ENCODE results near the gene DHRS3. TPM values are rescaled to one million over a fixed set of nuclear protein-coding genes. Genes with fewer than 3 reads are reported as not detected.
A peak's percentile ranks its signal among the peaks of the same experiment; 100 is the strongest.

Gene DHRS3
- total and polyA plus RNA-seq, 2 of the 13 experiments (the other 11 are each of a cell fraction or from before 2014, with no cell fraction given), result 48.5 to 90.5 TPM

DNA sequence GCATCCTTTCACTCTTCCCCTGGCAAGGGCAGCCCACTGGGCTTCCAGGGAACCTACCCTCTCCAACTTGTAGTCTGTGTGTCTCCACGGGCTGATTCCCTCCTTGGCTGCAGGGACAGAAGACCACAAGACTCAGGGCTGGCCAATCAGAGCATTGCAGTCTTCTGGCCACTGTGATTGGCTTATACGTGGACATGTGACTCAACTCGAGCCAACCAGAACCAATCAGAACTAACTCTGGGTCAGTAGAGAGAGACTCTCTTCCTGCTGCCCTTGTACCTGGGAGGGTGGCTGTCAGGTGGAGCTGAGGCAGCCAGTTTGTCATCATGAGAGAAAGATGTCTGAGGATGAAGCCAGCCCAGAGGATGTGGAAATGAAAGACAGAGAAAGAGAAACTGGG is 64.0 kb downstream of the DHRS3 start:
- ChIA-PET POLR2A (interaction anchor here (0.9 to 2.1 kb wide), 4 partner anchors 12 to 64 kb away, joined by 3 to 12 read pairs (median 3); partner anchors contain the start of gene DHRS3), CTCF (ENCODE audit: low intra/inter-chr PET ratio, low total read pairs) (no interaction called here)
- H3K36me3 ChIP-seq (replicated peaks in 1 of 2; ENCODE audit: control insufficient read depth in 1 of 2, insufficient read depth in 2 of 2, low read length in 2 of 2), result no peaks in the 10 kb centered on the region
- H3K4me2 ChIP-seq (ENCODE audit: low read depth, low read length), result peak overlapping the region; percentile 72
- 25% methylated on average over 2 of the region's 3 CpGs for WGBS (ENCODE audit: low lambda C conversion rate)
- no peaks in the 10 kb centered on the region for H4K20me1 ChIP-seq (ENCODE audit: insufficient read depth, low read length)
- intact Hi-C loops (cut with micrococcal nuclease; ENCODE audit: unreplicated experiment), result no loop called here
- peaks cover 89% of the 10 kb centered on the region for H3K4me1 ChIP-seq (ENCODE audit: insufficient read depth, low read length)
- H3K27me3 ChIP-seq (ENCODE audit: control insufficient read depth in 1 of 2, insufficient read depth in 2 of 2, low read length in 2 of 2), result peaks cover 0 to 12% of the 10 kb centered on the region in 2 experiments; a peak in 2 of 5 replicates
- no TSS peak for BruUV-seq (replicated peaks)
- ATAC-seq (peak; percentile 55), DNase-seq (ENCODE audit: low spot score) (peak; percentile 64), FAIRE-seq (no peak)
- no peaks in the 10 kb centered on the region for H3K79me2 ChIP-seq (ENCODE audit: insufficient read depth, low read length)
- TF ChIP-seq ZNF451 (CRISPR knock-in tag; IDR thresholded peaks at IDR 0.05) (no peak), ZNF567 (CRISPR knock-in tag; IDR thresholded peaks at IDR 0.05; ENCODE audit: borderline replicate concordance) (no peak), ZMYM4 (CRISPR knock-in tag; IDR thresholded peaks at IDR 0.05) (peak; percentile 64), SALL2 (CRISPR knock-in tag; IDR thresholded peaks at IDR 0.05) (no peak), ZNF329 (CRISPR knock-in tag; IDR thresholded peaks at IDR 0.05; ENCODE audit: low read depth) (0 out of 2 replicates have a peak, but pooled peaks have one; percentile 35), RAD51 (IDR thresholded peaks at IDR 0.05; ENCODE audit: borderline replicate concordance) (peak; percentile 47; the same call in 1 of the 2 replicates), NFYB (CRISPR knock-in tag; IDR thresholded peaks at IDR 0.05) (peak; percentile 80), ZNF264 (CRISPR knock-in tag; IDR thresholded peaks at IDR 0.05) (no peak), NFYC (CRISPR knock-in tag; IDR thresholded peaks at IDR 0.05) (peak; percentile 85)
- TF ChIP-seq, protein P1, sequence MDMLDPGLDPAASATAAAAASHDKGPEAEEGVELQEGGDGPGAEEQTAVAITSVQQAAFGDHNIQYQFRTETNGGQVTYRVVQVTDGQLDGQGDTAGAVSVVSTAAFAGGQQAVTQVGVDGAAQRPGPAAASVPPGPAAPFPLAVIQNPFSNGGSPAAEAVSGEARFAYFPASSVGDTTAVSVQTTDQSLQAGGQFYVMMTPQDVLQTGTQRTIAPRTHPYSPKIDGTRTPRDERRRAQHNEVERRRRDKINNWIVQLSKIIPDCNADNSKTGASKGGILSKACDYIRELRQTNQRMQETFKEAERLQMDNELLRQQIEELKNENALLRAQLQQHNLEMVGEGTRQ (IDR thresholded peaks at IDR 0.05; ENCODE audit: low read depth, low read length), result peak; percentile 84
- TF ChIP-seq, protein P1 (CRISPR knock-in tag; IDR thresholded peaks at IDR 0.05; ENCODE audit: borderline replicate concordance), result peak; percentile 85; the same call in 1 of the 2 replicates
- no peaks in the 10 kb centered on the region for H3K9me3 ChIP-seq (ENCODE audit: low read length)
- H3K4me3 ChIP-seq (replicated peaks in 1 of 3; ENCODE audit: insufficient read depth in 1 of 3, low read depth in 2 of 3, low read length in 3 of 3), result peak overlapping the region in 2 of 3 experiments; percentile 32 to 58; a peak in 4 of 6 replicates
- no peak overlapping the region for H3K9ac ChIP-seq (ENCODE audit: insufficient read depth, low read depth, low read length)
- in situ Hi-C loops (cut with HindIII; ENCODE audit: extremely low pct_ligation_motif_present, low pct_unique_long_range_greater_than_20kb), result loop anchor here (5.0 kb wide), 1 partner anchor 63 kb away; the partner anchor contains the start of gene DHRS3
- H3K27ac ChIP-seq (ENCODE audit: extremely low read length, insufficient read depth, low read length), result no peak overlapping the region
- H2AFZ ChIP-seq (ENCODE audit: low read length), result no peak overlapping the region
